Hematopoietic multipotent progenitor cell (in vitro differentiated cells): Measurements from ENCODE around the gene EMC9. TPM values are rescaled to one million over a fixed set of nuclear protein-coding genes. Genes with fewer than 3 reads are reported as not detected.

Experiments used
- DNase-seq, 3 donors: peaks; one replicate each; pipeline ENCODE4 v3.0.0-alpha.2; 2011 to 2015; ENCODE audit warnings: low read depth in 2 of 3, low spot score in 2 of 3
- small RNA-seq: library from RNA; depleted of rRNA; stranded (forward); fragments of <200 nt; gene quantifications from one replicate; pipeline ENCODE3, GENCODE V24; 2012
- total RNA-seq: library from RNA; depleted of rRNA; stranded (reverse); fragments of >200 nt; gene quantifications from one replicate; pipeline ENCODE4 v1.2.3, GENCODE V29; 2012

Gene EMC9
- total RNA-seq, 1 donor = 14.3 TPM

DNA sequence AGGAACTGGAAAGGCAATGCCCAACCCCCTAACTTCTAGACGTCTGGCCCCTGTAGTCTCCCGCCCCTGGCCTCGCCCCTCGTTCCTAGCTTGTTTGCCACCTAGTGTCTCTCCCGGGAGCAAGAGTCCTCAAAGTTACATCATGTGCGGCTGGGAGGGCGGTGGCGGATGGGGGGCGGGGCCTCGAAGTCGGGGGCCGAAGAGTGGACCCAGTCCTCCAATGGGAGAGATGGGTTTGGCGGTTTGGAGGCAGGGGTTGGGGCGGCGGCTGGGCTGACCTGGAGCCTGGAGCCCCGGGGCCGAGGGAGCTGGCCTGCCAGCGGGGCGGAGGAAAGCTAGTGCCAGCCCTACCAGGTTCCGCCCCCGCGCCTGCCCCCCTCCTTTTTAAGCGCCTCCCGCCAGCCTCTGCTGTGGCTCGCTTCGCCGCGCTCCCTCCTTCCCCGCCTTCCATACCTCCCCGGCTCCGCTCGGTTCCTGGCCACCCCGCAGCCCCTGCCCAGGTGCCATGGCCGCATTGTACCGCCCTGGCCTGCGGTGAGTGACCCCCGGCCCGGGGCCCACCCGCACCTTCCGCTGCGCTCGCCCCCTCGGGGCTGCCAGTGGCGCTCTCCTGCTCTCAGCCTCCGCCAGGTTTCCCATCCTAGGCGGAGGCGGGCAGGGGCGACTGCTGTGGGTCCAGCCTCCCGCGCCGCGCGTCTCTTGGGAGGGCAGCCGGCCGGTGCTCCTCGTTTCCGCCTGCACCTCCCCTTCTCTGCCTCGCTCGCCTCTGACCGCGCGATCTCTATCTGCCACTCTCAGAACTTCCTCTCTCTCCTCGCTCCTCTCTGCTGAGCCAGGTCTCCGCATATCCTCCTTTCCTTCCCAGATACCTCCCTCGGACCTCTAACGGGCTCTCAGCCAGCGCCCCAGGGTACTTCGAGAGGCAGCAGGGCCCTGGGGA is 47.2 kb downstream of the EMC9 start, which contains the start of gene PCK2:
Gene PCK2, plus strand, starts transcription at position 411 of the 940 bp plus-strand sequence. Its CDS starts 95 bp downstream, at position 506.
- peak in 2 of 3 donors; percentile 76 to 85 for DNase-seq

DNA sequence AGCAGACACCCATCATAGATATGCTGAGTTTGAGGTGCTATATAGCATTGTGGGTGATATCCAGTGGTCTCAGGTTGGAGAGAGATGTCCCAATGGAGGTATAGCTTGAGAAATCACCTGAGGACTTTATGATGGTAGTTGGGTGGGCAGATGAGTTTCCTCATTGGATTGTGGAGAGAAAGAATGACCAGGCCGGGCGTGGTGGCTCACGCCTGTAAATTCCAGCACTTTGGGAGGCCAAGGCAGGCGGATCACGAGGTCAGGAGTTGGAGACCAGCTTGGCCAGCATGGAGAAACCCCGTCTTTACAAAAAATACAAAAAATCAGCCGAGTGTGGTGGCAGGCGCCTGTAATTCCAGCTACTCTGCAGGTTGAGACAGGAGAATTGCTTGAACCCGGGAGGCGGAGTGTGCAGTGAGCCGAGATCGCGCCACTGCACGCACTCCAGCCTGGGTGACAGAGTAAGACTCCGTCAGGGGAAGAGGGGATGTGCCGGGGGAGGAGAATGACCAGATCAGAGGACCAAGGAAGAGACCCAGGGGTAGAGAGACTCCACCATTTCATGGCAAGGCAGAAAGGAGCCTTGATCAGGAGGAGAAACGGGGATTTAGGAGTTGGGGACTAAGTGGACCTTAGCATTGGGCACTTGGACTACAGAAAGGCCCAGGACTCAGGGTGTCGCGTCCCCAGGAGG is 48.0 kb downstream of the EMC9 start:
- no peak for DNase-seq

DNA sequence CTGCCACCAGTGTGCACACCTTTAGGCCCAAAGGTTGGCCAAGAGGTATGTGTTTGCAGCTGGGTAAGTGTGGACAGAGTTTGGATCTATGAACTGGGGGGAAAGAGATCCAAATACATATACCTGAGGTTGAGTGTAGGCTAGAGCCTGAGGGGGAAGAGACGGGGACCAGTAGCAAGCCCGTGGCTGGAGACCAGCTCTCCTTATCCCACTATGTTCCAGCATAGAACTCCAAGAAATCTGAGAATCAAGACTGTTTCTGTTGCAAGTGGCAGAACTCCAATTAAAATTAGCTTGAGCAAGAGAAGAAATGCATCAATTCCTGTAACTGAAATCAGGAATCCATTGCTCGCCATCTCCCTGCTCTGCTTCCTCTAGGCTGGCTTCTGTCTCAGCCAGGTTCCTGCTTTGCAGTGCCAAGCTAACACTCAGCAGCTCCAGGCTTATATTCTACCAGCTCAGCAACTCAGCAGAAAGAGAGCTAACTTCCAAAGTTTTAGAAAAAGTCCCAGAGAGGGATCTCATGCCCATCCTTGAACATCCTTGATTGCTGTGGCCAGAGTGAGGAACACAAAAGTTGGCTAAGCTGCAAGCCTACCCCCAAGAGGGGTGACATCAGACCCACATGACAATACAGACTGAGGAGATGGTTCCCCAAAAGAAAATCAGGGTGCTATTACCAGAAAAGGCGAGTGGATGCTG is 48.7 kb downstream of the EMC9 start:
- no peak for DNase-seq

DNA sequence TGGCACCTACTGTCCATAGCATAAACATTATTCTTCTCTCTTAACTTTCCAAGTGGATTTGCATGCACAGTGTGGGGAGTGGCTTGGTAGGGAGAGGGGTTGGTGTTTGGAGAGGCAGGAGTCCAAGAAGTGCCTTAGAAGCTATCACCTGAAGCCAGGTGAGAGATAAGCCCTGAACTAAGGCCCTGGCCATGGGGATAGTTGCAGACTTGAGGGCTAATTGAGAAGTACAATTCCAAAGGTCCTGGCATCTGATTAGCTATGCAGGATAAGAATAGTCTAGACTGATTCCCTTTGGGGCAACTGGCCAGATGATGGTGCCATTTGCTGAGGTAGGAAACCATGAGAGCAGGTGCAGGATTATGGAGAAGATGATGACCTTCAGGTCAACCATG is 49.3 kb downstream of the EMC9 start:
- no peak for DNase-seq

DNA sequence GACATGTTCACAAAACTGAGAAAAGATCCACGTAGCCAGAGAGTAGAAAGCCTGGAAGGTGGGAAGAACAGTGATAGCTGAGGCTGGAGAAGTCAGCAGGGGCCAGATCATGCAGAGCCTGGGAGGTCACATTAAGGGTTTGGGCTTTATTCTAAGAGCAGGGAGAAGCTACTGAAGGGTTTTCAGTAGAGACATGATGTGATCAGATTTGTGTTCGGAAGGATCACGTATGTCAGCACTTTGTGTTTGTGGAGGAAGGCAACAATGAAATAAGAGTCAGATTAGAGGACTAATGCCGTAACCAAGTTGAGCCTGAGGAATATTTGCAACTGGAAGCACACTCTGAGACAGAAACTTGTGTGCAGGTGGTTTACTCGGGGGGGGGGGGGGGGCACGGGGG is 51.5 kb downstream of the EMC9 start:
- no peak for DNase-seq

Small RNA genes within 50 kb of the gene (small RNA-seq; reads per million reads assigned to genes)
- gene AL136295.4 (not detected), gene IPO4 (not detected), gene IRF9 (not detected), gene RNA5SP383 (not detected)

Other genes with a start within 250 kb of the EMC9 start
- gene DHRS4, start 187.8 kb downstream of the EMC9 start, total RNA-seq = 44.4 TPM
- gene DHRS4L2, start 152.7 kb downstream of the EMC9 start, total RNA-seq = 26.9 TPM
- gene CARMIL3, start 89.6 kb downstream of the EMC9 start, total RNA-seq = 1.3 TPM
- gene CPNE6, start 70.0 kb downstream of the EMC9 start, total RNA-seq = not detected
- 24.8 TPM for gene PCK2, start 47.3 kb downstream of the EMC9 start, total RNA-seq
- gene DCAF11, start 26.8 kb downstream of the EMC9 start, total RNA-seq = 138 TPM
- gene NRL, start 26.6 kb downstream of the EMC9 start, total RNA-seq = 5.7 TPM
- 2.7 TPM for gene FITM1, start 10.9 kb downstream of the EMC9 start, total RNA-seq
- gene PSME1, start 5.4 kb downstream of the EMC9 start, total RNA-seq = 153 TPM
- gene PSME2, start 5.0 kb upstream of the EMC9 start, total RNA-seq = 38.0 TPM
- 103 TPM for gene RNF31, start 5.9 kb upstream of the EMC9 start, total RNA-seq
- 112 TPM for gene IRF9, start 19.7 kb upstream of the EMC9 start, total RNA-seq
- gene REC8, start 30.5 kb upstream of the EMC9 start, total RNA-seq = 47.1 TPM
- 59.8 TPM for gene IPO4, start 47.2 kb upstream of the EMC9 start, total RNA-seq
- 64.9 TPM for gene TM9SF1, start 53.9 kb upstream of the EMC9 start, total RNA-seq
- under 0.01 TPM for gene TSSK4, start 64.1 kb upstream of the EMC9 start, total RNA-seq
- gene CHMP4A, start 71.9 kb upstream of the EMC9 start, total RNA-seq = 13.7 TPM
- gene MDP1, start 74.5 kb upstream of the EMC9 start, total RNA-seq = 21.5 TPM
- gene NEDD8, start 90.8 kb upstream of the EMC9 start, total RNA-seq = 55.2 TPM
- gene GMPR2, start 91.3 kb upstream of the EMC9 start, total RNA-seq = 78.9 TPM
- 65.4 TPM for gene TINF2, start 101.0 kb upstream of the EMC9 start, total RNA-seq
- 1.1 TPM for gene TGM1, start 121.6 kb upstream of the EMC9 start, total RNA-seq
- gene RABGGTA, start 130.0 kb upstream of the EMC9 start, total RNA-seq = 36.9 TPM
- gene DHRS1, start 158.2 kb upstream of the EMC9 start, total RNA-seq = 31.0 TPM
- 28.8 TPM for gene NOP9, start 158.3 kb upstream of the EMC9 start, total RNA-seq
- 20.2 TPM for gene CIDEB, start 166.4 kb upstream of the EMC9 start, total RNA-seq
- 15.1 TPM for gene LTB4R2, start 168.5 kb upstream of the EMC9 start, total RNA-seq
- 13.5 TPM for gene LTB4R, start 169.9 kb upstream of the EMC9 start, total RNA-seq
- 3.8 TPM for gene ADCY4, start 193.5 kb upstream of the EMC9 start, total RNA-seq
- 20.2 TPM for gene RIPK3, start 198.4 kb upstream of the EMC9 start, total RNA-seq
- gene NFATC4, start 226.6 kb upstream of the EMC9 start, total RNA-seq = 0.54 TPM